GM12801 (cell line): Measurements from ENCODE around the gene CCSER1.

Experiments
- CTCF ChIP-seq: IDR thresholded peaks from one replicate; pipeline ENCODE4 v1.5.1; 2011; ENCODE audit warnings: control low read depth; ENCODE audit not compliant: insufficient read length; ENCODE audit errors: extremely low read depth

The CCSER1 gene

GRCh38 chr4:91322961-91323360, 1195.8 kb downstream of the CCSER1 start:
- no peak for TF ChIP-seq CTCF

- TF ChIP-seq CTCF = no peak
Measured at GRCh38 chr4:91325495-91325894, 1198.3 kb downstream of the CCSER1 start.

GRCh38 chr4:91330555-91331137, 1203.5 kb downstream of the CCSER1 start:
- TF ChIP-seq CTCF = no peak

GRCh38 chr4:91340822-91341221, 1213.6 kb downstream of the CCSER1 start:
- no peak for TF ChIP-seq CTCF

GRCh38 chr4:91345632-91346031, 1218.4 kb downstream of the CCSER1 start:
- TF ChIP-seq CTCF = no peak

- no peak for TF ChIP-seq CTCF
Measured at GRCh38 chr4:91359041-91360031, 1232.1 kb downstream of the CCSER1 start.

GRCh38 chr4:91362125-91362524, 1234.9 kb downstream of the CCSER1 start:
- TF ChIP-seq CTCF = no peak
